SK-N-SH treated with all-trans-retinoic acid at 6 μM for 48 hours (cell line): Measurements from ENCODE around the gene RAC2.

Source experiments
- ARNTL ChIP-seq: fragments of 450-650 bp; formaldehyde crosslinking; IDR thresholded peaks from 2 replicates; pipeline ENCODE4 v1.5.0; 2020; ENCODE audit warnings: low read depth, mild to moderate bottlenecking, moderate library complexity, borderline replicate concordance
- CREB5 ChIP-seq: fragments of 250-450 bp; sonication (Bioruptor Pico); IDR thresholded peaks from 2 replicates; pipeline ENCODE4 v1.5.1; 2020; ENCODE audit warnings: low read depth, mild to moderate bottlenecking, moderate library complexity
- CSDC2 ChIP-seq: fragments of 250-450 bp; sonication (Bioruptor Pico); IDR thresholded peaks from 2 replicates; pipeline ENCODE4 v1.5.0; 2020; ENCODE audit warnings: mild to moderate bottlenecking, moderate library complexity
- ISL1 ChIP-seq: fragments of 250-450 bp; sonication (Bioruptor Pico); IDR thresholded peaks from 2 replicates; pipeline ENCODE4 v2.1.2; 2022; ENCODE audit warnings: mild to moderate bottlenecking, moderate library complexity
- OSR1 ChIP-seq: fragments of 250-450 bp; sonication (Bioruptor Pico); IDR thresholded peaks from 2 replicates; pipeline ENCODE4 v1.8.0; 2022; ENCODE audit warnings: moderate library complexity, mild to moderate bottlenecking, inconsistent platforms
- PATZ1 ChIP-seq: fragments of 250-450 bp; sonication (Bioruptor Pico); IDR thresholded peaks from 2 replicates; pipeline ENCODE4 v1.8.0; 2020; ENCODE audit warnings: mild to moderate bottlenecking, moderate library complexity, borderline replicate concordance
- POU6F1 ChIP-seq: fragments of 250-450 bp; sonication (Bioruptor Pico); IDR thresholded peaks from 2 replicates; pipeline ENCODE4 v1.8.0; 2021; ENCODE audit warnings: low read depth, mild to moderate bottlenecking, moderate library complexity, borderline replicate concordance
- PPARA ChIP-seq: fragments of 250-450 bp; sonication (Bioruptor Pico); IDR thresholded peaks from 2 replicates; pipeline ENCODE4 v1.5.0; 2020; ENCODE audit warnings: mild to moderate bottlenecking, borderline replicate concordance
- RARB ChIP-seq: fragments of 250-450 bp; sonication (Bioruptor Pico); IDR thresholded peaks from 2 replicates; pipeline ENCODE4 v1.8.0; 2021; ENCODE audit warnings: mild to moderate bottlenecking, moderate library complexity
- TCF4 ChIP-seq: fragments of 250-450 bp; sonication (Bioruptor Pico); IDR thresholded peaks from 2 replicates; pipeline ENCODE4 v1.8.0; 2021; ENCODE audit warnings: mild to moderate bottlenecking, moderate library complexity, borderline replicate concordance
- TOX ChIP-seq: fragments of 250-450 bp; sonication (Bioruptor Pico); IDR thresholded peaks from 2 replicates; pipeline ENCODE4 v1.8.0; 2021; ENCODE audit warnings: mild to moderate bottlenecking, moderate library complexity, borderline replicate concordance
- ZFP30 ChIP-seq: fragments of 450-650 bp; formaldehyde crosslinking; IDR thresholded peaks from 2 replicates; pipeline ENCODE4 v1.5.0; 2022; ENCODE audit warnings: mild to moderate bottlenecking, moderate library complexity
- ZNF8 ChIP-seq: fragments of 450-650 bp; formaldehyde crosslinking; IDR thresholded peaks from 2 replicates; pipeline ENCODE4 v1.5.0; 2020; ENCODE audit warnings: mild to moderate bottlenecking, moderate library complexity

GRCh38 chr22:37289156-37289735 is 45.2 kb upstream of the RAC2 start:
- TF ChIP-seq TCF4 (CRISPR knock-in tag) (no peak), POU6F1 (no peak), CSDC2 (CRISPR knock-in tag) (no peak), CREB5 (CRISPR knock-in tag) (no peak), TOX (CRISPR knock-in tag) (no peak), OSR1 (CRISPR knock-in tag) (no peak), RARB (CRISPR knock-in tag) (no peak), ARNTL (no peak), PATZ1 (CRISPR knock-in tag) (no peak), ZFP30 (CRISPR knock-in tag) (no peak), ZNF8 (CRISPR knock-in tag) (no peak), ISL1 (no peak), PPARA (CRISPR knock-in tag) (no peak)
